Activated CD8-positive, alpha-beta memory T cell treated with anti-CD3 and anti-CD28 coated beads, Interleukin-2, amount 50 U/mL, for 24 hours (primary cell): ENCODE data around the gene ADK.
"Not testable (repeated sequence)": the region's sequence is repeated elsewhere in the genome, so short reads cannot be mapped to it uniquely, and the experiment has no call there.

Experiments used
- DNase-seq: peaks from one replicate; pipeline ENCODE4 v3.0.0-alpha.2; 2020; ENCODE audit errors: extremely low read depth

ADK gene

DNA sequence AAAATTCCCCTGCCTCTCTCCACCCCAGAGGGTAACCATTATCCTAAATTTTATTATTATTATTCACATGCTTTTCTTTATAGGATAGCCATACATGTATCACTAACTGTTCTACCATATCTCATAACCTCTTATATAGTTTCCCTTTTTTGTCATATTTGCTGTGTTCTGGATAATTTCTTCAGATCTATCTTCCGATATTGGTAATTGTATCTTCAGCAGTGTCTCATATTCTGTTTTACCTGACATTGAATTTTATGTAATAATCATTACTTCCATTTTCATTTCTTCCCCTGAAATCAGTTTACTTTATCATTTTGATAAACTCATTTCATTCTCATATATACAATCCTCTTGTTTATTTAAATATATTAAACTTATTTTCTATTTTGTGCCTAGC, 273.5 kb downstream of the ADK start:
- DNase-seq, result no peak

DNA sequence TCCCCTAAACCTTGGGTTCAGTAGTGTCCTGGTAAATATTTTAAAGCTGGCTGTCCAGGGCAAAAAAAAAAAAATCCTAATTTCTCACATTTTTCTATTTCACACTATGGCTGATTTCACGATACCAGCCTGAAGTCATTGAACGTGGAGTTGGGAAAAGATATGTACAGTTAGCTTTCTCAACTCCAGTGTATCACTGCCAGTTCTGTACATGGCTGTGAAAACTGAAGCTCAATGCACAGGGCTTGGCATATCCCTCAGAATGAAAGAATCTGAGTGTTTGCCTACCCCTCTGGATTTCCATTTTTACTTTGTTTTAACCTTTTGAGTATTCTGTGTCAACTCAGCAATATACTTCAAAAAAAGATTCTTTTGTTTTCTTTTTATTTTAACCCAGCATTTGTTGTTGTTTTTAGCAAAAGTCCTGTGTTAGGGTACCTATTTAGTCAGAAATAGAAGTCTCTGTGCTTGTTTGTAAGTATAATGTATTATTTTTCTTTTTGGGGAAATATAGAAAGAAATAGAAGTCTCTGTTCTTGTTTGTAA, 274.5 kb downstream of the ADK start:
- no peak for DNase-seq

DNA sequence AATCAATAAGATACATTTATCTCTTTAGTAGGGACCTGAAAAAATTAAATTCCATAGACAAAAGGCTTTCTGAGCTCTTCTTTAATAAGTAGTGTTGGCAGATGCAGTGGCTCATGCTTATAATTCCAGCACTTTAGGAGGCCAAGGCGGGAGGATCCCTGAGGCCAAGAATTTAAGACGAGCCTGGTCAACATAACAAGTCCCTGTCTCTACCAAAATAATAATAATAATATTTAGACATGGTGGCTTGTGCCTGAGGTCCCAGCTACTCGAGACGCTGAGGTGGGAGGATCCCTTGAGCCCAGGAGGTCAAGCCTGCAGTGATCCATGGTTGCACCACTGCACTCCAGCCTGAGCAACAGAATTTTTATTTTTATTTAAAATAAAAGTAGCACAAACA, 280.8 kb downstream of the ADK start:
- no peak for DNase-seq

DNA sequence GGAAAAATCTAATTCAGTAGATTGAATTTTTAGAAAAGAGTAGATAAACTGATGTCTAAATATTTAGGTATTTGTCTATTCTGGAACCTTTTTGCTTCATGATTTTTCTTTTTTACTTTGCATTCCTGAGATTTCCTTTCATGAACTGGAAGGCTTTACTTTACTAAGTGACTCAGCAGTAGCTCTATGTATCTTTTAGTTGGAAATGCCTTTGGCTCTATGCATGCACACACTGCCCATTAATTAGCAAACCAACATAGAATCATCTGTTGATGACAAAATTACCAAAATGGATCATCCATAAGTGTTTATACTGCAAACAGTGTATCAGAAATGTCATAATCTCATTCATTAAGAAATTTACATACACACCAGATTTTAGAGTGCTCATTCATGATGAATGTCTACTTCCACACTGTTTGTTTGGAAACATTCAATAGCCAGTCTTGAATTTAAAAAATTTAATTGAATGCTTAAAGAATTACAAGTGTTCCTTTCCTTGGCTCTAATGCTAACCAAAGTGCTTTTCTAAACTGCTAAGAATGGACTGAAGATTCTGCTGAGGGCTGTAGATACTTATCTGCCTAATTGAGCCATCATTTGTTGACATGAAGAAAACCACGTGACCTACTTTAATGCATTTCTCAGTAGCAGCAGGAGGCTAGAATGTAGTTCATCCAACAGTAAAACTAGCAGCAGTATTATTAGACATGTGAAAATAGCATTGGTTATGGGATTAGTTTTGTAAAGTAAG, 282.0 kb downstream of the ADK start:
- DNase-seq, result no peak

DNA sequence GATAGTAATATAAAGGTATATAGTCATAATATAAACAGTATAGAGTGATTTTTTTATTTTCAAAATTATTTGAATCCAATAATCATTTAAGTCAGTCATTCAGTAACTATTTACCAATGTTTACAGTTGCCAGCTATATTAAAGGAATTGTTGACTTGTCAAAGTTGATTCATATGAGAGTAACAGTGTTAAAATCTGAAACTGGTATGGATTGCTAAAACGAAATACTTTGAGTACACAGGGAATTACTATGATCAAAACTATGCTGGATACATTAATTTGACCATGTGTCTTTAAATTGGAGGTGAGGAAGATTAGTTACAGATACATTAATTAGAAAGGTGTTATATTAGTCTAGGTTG, 282.6 kb downstream of the ADK start:
- DNase-seq, result no peak

DNA sequence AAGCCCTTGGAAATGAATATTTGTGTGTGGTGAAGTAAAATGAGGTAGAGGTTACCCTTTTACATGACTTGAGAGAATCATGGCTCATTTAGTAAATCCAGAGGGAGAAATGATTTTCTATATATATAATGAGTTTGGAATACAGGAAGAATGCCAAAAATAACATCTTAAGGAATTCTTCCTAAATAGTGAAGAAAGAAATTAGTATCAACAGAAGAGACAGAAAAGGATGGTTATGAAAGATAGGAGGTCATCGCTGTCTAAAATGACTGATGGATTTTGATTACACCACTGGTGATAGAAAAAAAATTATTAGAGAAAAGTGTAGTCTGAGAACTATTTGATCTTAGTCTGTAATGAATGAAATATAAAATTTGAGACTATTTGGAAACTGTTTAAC, 283.0 kb downstream of the ADK start:
- DNase-seq, result no peak

DNA sequence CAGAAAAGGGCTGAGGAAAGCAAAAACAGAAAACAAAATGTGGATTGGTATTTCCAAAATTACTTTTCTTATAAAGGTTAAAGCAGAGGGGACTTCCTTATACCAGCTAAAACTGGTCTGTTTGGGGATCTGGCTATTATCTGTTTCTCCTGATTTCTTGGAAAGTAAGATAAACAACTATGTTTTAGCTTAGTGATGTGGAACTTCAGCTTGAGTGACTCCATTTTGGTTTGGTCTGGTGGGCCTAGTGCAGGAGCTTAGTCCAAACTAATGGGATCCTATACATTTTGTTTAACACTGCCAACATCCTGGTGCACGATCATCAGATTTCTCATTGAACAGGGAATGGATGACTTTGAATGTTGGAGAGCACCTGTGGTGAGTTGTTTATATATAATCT, 283.5 kb downstream of the ADK start:
- DNase-seq, result no peak

DNA sequence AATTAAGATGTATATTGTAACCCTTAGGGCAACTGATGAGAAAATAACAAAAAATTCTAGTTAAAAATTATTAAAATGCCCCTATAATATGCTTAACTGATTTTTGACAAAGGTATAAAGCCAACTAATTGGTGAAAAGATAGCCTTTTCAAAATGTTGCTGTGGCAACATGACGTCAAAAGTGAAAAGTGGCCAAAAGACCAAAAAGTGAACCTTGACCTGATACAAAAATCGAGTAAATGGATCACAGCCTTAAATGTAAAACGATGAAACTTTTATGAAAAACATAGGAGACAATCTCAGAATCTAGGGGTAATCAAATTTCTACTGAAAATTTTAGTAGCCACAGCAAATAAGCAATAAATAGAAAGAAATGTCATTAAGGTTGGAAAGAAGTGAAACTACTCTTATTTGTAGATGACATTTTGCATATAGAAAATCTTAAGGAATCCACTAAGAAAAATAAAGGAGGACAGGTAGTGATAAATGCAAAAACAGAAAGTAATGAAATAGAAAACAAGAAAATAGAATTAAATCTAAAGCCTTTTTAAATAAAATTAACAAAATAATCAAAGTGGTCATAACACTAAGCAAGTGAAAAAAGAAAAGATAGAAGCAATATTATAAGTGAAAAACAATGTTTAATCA, 285.6 kb downstream of the ADK start:
- DNase-seq, result no peak

DNA sequence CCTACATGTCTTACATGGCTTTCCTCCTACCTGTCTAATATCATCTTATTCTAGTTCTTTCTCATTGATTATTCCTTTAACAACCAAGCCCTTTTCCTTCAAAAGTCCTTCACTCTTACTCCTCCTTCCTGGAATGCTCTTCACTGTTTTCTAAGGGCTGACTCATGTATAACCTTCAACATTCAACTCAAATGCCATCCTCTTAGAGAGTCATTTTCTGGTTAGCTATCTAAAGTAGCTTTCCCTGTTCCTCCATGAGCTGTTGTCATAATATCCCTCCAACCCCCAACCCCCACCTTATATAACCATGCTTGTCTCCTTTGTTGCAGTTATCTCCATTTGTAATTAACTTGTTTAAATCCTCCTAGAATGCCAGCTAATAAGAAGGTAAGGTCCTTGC, 286.8 kb downstream of the ADK start:
- DNase-seq, result no peak

DNA sequence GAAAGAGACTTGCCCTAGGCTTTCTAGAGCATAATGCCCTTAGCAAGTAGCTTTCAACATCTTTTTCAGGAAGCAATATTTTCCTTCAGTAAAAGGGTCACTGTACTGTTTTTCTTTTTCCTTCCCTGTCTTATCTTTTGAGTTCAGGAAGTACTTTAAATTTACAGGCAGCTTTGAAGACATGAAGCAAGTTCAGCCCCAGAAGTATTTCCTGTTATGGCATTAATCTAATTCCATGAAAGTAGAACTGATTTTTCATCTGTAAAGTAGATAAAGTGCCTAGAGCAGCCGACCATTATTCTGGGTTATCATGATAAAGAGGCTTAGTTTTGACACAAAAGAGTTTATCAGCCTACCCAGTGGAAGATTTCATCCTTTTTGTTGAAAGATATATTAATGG, 288.2 kb downstream of the ADK start:
- DNase-seq, result no peak

DNA sequence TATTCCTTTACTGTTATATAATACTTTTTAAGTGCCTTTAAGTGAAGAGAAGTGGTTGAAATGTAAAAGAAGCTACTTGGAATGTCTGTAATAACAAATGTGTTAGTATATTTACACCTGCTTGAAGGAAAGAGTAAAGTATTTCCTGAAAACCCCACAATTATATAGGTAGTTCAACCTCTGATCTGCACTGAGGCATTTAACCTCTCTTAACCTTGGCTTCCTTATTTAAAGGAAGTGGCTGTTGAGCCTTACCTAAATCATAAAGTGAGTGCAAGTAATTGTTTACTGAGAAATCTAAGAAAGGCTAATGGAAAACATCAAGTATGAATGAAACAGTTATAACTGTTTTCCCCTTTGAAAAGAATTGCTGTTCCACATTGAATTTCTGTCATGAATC, 294.5 kb downstream of the ADK start:
- no peak for DNase-seq

DNA sequence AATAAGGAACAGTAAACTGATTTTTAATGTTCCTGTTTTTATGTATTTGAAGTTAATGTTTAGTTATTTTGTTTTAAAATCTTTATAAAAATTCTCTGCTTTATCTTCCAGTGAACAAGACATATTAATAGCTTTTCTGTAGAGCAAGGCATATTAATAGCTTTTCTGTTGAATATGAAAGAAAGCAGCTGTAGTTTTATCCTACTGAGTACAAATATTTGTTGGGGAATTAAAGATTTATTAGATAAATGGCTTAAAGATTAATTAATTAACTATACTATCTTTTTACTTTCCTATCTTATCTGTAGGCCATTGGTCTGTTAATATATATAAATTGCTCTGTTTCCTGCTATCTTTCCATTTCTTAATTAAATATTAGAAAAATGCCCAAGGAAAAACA, 299.6 kb downstream of the ADK start:
- no peak for DNase-seq

DNA sequence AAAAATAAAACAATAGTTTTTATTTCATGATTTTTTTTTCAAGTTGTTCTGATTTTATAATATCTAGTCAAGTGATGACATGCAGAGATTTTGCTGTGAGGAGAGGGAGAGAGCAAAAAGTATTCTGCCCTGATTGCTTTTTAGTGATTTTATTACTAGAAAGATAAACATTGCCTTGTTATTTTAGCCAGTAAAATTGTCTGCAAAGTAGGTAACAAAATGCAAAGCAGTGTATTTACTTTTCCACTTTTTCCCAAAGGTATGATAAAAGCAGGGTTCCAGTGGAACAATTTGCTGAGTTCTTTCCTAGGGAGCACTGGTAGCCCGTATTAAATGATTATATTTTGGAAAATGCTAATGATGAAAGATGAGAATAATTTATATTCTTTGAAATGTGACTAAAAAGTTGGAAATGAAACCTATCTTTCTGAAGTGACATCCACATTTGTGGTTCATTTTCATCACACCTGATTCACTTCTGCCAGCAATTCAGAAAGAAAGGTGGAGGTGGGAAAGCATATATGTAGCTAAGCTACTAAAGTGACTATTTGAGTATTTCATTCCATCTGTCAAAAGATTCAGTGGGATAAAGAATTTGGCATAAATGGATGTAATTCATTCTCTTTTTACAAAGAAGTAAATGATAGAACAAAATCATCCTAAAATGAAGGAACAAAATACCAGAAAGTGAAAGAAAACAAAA, 300.3 kb downstream of the ADK start:
- no peak for DNase-seq

DNA sequence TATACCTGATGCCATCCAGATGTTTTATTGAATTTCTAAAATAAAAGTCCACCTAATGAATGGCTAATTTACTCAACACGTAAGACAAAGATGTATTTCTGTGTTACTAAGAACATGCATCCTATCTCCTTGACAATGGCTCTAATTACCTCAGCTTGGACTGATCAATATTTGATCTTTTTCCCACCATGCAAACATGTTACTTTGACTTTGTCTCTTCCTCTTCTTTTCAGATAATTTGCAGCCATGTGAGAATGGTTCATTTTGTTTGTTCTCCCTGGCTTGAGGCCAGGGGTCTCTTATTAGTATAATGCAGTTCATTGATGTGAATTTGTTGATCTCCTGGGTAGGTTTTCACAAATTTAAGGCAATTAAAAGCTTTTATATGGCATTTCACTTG, 302.1 kb downstream of the ADK start:
- DNase-seq, result no peak

DNA sequence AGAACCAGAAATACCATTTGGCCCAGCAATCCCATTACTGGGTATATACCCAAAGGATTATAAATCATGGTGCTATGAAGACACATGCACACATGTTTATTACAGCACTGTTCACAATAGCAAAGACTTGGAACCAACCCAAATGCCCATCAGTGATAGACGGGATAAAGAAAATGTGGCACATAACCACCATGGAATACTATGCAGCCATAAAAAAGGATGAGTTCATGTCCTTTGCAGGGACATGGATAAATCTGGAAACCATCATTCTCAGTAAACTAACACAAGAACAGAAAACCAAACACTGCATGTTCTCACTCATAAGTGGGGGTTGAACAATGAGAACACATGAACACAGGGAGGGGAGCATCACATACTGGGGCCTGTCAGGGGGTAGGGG, 306.5 kb downstream of the ADK start:
- not testable (repeated sequence) for DNase-seq

DNA sequence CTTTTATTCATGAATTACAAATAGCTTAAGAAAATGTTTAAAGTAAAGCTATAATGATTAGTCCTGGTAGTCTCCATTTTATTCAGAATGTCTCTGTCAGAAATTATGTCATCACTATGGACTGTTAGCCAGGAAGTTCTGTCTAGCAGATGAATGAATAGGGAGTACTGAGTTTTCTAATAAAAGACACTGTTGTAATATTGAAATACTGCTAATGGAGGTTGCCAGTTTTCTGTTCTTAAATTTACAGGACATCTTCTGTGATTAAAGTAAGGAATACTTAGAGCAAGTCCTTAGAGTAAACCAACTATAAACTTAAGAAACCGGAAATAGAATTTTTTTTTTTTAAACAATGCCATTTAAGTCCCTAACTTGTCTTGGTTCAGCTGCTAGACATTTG, 309.8 kb downstream of the ADK start:
- DNase-seq, result no peak

DNA sequence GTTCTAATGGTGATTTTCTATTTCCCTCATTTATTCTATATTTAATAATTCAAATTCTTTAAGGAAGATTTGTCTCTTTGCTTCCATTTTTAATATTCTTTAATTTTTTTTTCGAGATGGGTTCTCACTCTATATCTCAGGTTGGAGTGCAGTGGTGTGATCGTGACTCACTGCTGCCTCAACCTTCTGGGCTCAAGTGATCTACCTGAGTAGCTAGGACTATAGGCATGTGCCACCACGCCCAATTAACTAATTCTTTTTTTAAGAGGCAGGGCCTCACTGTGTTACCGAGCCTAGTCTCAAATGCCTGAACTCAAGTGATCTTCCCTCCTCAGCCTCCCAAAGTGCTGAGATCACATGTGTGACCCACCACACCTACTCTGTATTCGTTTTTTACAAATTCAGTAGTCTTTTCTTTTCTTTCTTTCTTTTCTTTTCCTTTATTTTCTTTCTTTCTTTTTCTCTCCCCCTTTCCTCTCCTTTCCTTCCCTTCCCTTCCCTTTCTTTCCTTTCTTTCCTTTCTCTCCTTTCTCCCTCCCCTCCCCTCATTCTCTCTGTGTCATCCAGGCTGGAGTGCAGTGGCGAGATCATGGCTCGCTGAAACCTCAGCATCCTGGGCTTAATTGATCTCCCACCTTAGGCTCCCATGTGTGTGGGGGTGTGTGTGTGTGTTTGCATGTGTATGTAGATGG, 323.1 kb downstream of the ADK start:
- no peak for DNase-seq

DNA sequence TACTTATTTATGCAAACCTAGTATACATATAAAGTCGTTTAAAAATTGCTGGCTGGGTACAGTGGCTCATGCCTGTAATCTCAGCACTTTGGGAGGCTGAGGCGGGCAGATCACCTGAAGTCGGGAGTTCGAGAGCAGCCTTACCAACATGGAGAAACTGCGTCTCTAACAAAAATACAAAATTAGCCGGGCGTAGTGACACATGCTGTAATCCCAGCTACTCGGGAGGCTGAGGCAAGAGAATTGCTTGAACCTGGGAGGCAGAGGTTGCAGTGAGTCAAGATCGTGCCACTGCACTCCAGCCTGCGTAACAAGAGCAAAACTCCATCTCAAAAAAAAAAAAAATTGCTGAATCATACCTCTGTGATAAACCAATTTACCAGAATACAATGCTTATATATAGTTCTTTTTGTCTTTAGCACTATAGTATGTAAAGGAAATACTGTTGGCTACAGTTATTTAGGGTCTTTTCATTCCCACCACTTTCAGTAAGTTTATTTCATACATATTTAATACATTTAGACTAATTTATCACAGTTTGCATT, 325.2 kb downstream of the ADK start:
- DNase-seq, result not testable (repeated sequence)

DNA sequence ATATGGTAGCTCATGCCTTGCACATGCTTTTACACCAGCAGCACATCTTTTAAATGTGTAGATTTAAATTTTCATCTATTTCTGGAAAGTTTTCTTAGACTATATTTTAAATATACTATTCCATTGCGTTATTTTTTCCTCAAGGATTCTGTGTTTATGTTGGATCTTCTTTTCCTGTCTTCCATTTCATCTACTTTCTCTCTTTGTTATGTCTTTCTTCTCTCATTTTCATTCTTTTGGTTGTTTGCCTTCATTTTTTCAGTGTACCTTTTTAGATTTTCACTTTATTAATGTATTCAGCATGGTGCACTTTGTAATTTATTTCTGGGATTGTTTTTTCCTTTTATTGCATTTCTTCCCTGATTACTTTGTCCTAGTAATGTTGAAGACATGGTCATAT, 329.8 kb downstream of the ADK start:
- DNase-seq, result no peak

DNA sequence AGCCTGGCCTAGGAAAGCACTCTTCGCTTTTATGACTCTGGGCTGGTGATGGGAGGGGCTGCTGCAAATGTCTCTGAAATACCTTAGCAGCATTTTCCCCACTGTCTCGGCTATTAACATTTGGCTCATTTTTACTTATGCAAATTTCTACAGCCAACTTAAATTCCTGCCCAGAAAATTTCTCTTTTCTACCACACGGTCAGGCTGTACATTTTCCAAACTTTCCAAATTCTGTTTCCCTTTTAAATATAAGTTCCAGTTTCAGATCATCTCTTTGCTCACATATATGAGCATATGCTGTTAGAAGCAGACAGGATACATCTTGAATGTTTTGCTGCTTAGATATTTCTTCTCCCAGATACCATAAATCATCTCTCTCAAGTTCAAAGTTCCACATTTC, 332.3 kb downstream of the ADK start:
- no peak for DNase-seq

DNA sequence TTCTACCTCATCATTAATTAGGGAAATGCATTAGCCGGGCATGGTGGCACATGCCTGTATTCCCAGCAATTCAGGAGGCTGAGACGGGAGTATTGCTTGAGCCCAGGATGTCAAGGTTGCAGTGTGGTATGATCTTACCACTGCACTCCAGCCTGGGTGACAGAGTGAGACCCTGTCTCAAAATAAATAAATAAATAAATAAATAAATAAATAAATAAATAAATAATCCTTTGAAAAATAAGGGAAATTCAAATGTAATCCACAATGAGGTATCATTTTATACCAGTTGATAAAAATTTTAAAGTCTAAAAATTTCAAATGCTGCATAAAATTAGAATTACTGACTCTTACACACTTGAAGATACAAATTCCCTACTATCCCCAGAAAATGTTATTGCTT, 334.3 kb downstream of the ADK start:
- no peak for DNase-seq

DNA sequence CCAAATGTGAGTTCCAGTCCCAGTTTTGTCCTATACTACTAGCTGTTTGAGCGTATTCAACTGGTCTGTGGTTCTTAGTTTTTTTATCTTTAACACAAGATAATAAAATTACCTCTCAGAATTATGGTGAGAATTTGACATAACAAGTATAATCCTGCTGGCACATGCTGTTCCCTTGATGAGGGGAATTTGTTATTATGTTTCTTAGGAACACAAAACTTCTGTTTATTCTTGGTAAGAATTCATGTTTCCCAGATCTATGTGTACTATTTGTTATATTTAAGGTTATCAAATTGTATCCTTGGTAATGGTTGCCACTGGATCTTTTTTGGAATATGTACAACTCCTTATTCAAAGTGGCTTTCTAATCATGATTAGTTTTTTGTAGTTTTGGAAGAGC, 335.6 kb downstream of the ADK start:
- DNase-seq, result no peak
